GM21447 (cell line): Measurements from ENCODE around the gene TCTN3.
"Not testable (repeated sequence)": the region's sequence is repeated elsewhere in the genome, so short reads cannot be mapped to it uniquely, and the experiment has no call there.

Experiments
- ATAC-seq: cut with Tn5 transposase; IDR thresholded peaks from one replicate; pipeline ENCODE4 v1.9.1; 2021; ENCODE audit not compliant: unreplicated experiment

TCTN3 gene

DNA sequence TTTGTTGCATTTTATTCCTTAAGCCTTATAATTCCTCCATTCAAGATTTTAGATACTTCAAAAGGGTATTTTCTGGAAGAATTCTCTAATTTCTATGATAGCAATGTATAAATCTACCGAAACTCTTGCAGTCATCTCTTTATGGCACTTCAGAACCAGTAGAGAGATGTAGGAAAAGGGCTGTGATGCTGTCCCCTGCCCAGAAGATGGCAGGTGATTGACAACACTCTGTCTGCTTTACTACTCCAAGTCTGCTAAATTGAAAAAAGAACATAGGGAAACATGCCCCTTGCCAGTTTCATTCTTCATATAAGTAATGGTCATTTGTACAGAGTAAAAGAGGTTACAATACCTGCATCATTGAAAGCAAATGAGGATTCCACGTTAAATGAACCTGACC is 5.1 kb downstream of the TCTN3 start:
- ATAC-seq, result no peak

DNA sequence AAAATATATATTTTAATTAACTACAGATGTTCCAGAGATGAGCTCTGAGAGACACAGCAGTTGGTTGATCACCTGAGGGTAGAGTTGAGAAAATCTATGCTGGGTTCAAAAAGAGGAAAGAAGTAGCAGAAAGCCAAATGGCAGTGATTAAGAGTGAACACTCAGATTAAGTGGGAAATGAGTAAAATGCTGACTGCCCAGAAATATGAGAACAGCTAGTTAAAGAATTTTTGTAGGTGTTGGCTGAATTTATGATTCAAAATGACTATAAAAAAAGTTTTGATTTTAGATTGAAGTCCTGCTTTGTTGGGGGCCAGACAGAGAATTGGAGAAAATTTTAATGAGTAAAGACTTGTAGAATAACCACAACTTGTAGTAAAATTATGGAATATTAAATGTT is 9.8 kb downstream of the TCTN3 start:
- no peak for ATAC-seq

DNA sequence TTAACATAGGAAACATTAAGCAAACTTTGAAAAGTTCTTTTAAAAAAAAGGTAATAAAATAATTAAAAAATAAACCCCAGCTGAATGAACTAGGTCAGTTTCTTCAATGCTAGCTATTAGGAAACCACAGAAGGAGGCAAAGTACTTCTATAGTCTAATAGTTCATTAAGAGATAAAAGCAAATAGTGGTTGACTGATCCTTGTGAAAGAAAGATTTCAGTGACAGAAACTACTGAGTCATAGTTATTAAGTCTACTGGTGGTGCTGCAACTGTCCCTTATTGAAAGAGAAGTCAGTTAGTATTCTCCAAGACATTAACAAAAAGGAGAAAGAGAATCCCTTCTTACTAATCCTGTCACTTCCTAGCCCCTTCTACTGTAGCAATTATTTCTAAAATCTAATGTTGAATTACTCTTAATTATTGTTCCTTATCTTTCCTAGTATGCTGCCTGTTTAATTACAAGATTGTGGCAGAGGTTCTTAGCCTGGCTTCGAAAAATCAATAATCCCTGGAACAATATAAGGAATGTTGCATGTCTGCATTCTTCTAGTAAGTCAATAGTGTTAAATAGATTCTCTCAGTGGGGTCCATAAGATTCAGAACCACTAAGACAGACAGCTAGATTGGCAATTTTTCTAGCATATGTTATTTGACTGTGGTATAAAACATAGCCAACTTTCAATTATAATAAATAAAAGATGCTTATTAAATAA is 18.2 kb downstream of the TCTN3 start:
- ATAC-seq, result no peak

DNA sequence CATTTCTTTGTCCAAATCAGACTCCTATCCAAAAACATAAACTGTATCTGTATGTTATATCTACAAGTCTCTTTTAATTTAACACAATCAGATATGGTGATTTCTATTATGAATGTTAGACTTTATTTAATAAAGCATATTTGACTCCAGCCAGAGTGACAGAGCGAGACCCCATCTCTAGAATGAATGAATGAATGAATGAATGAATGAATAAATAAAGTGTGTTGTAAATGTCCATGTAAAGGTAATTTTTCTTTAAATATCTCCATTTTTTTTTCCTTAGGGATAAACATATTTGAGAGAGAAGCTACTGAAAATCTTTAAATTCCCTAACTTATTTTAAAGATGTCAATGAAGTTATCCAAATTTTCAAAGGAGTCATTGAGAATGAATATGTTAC is 19.1 kb downstream of the TCTN3 start:
- ATAC-seq, result no peak

DNA sequence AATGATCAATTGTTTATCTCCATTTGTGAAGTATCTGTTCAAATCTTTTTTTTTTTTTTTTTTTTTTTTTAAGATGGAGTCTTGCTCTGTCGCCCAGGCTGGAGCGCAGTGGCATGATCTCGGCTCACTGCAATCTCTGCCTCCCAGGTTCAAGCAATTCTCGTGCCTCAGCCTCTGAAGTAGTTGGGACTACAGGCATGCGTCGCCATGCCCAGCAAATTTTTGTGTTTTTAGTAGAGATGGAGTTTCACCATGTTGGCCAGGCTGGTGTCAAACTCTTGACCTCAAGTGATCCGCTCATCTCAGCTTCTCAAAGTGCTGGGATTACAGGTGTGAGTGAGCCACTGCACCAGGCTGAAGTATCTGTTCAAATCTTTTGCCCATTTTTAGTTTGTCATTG is 21.1 kb downstream of the TCTN3 start:
- ATAC-seq, result not testable (repeated sequence)

DNA sequence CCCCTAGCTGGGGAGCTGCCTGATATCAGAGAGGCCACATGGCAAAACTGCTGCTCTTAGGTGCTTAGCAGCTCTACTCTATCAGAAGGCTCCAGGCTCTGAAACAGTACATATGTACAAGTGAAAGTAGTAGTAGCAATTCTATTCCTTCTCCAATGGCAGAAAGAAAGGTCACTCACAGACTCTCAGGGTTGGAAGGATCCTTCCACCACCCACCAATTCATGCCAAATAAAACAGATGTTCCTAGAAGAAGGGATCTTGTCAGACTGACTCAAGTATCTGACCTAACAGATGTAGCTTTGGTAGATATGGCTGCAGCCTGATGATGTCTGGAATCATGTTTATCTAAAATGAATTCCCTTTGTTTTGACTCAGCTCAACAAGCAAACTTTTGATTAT is 29.2 kb downstream of the TCTN3 start:
- no peak for ATAC-seq

DNA sequence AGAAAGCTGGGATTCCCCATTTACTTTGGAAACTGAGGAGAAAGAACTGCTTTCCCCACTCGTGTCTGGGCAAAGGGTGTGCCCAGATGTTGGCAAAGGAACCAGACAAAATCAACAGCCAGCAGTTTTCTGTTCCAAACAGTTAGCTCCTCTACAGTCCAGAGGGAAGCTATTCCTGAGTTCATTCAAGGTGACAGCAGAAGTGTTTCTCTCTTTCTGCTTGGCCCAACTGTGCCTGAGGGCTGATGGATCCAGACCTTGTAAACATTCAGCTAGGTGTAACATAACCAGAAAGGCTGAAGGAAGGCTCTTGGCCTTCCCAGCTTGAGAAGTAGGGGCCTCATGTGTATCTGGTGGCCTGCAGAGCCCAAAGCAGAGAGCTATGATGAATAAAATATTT is 30.2 kb downstream of the TCTN3 start:
- no peak for ATAC-seq

DNA sequence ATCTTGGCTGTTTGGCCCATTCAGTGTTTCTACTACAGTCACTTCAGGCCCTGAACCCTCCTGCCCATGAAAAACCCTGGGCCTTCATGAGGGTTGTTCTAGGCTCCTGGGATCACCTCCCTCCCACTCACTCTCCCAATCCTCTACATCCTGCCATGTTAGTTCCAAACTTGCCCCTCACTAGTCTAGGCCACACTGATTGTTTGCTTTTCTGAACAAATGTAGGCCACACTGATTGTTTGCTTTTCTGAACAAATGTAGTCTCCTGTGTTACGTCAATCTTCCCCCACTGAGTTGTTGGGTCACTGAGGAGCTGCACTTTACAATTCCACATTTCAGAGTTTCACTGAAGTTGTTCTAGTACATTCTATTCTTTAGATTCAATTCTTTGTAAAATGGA is 31.9 kb downstream of the TCTN3 start:
- ATAC-seq, result no peak

DNA sequence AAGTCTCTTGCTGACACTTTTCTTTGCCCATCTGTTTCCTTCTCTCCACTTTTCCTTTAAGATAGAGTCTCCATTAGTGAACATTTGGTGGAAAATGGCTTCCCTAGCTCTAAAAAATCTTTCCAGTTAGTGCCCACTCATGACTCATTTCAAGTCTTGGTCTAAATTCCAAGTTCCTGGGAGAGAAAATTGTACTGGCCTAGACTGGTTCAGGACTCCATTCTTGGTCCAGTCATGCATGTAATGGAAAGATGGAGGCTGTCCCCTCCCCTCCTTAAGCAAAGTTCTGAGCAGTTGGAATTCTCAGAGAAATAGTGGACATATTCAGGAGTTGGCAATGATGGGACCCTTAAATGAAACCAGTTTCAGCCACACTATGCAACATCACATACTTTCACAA is 33.4 kb downstream of the TCTN3 start:
- ATAC-seq, result no peak

DNA sequence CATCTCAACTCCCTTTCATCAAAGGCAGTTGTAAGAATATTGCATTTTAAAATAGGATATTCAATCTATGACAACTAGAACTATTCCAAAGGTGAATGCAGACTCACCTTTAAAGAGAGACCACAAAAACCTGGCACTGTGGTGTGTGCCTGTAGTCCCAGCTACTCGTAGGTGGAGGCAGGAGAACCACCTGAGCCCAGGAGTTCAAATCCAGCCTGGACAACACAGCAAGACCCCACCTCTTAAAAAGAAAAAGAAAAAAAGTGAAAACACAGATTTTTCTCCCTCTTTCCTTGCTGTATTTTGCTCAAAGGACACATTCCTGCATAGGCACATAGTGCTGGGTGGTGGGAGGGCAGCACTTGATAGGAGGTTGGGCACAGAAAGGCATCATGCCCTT is 36.5 kb downstream of the TCTN3 start:
- ATAC-seq, result no peak

DNA sequence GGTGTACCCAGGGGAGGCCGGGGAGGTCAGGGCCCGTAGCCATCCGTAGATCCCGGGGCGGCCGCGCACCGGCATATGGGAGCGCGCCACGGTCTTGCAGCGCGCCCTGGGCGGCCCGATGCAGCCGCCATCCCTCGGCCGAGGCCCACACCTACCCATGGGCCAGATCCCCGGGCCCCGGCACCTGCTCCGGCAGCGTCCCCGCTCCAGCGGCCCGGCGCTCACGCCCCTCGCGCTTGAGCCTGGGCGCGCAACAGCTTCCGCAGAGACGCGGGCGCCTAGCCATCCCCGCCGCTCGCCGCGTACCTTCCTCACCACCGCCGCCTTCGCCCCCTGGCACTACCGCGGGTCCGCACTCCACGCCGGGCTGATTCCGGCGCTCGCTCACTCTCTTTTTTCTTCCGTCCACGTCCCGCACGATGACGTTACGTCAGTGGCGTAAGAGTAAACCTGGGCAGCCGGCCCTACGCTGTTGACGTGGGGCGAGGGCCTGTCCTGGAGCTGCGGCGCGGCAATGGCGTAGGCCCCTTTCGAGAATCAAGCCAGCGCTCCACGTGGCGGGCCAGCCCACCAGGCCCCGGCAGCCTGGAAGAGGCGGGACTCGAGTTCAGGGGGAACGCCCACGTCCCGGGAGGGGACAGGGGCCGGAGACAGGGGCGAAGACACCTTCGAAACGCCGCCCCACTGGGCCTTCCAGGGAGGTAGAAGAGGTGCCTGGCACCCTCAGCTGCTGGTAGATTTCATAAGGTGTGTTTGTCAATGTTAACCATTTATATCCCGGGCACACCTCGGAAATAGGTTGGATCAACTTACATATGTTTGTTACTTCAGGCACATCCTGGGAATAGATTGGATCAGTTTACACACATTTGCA is 37.2 kb downstream of the TCTN3 start, which contains the start of gene ALDH18A1:
TSS of gene ALDH18A1 (minus strand) at position 421 of the 874 bp plus-strand sequence. CDS start 3,334 bp downstream, outside the sequence.
- peak; percentile 87 for ATAC-seq

DNA sequence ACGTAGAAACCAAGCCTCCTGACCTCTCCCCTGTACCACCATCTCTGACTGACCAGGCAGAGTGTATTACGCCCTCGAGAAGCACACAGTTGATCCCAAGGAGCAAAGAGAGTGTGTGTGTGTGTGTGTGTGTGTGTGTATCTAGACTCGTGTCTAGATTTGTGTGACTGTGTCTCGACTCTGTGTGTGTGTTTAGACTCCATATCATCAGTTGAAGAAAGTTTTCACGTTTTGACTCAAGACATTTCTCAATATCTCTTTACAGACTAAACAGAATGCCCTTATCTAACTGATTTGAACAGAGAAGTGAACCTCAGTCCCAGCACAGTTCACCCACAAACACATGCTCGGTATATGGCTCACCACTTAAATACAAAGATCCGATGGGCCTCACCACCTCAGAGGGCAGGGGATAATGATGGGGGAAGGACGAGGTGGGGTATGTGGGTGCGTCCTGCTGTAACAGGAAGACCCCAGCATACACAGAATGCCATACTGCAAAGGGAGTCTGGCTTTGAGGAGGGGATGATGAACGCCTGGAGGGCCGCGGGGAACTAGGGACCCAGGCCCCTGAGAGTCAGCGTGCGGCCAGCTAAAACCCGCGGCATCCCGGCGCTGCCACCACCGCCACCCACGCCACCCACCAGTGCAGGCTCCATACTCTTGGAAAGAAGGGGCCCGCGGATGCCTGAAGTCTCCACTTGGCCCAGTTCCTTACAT is 38.0 kb downstream of the TCTN3 start:
- ATAC-seq, result peak; percentile 20

DNA sequence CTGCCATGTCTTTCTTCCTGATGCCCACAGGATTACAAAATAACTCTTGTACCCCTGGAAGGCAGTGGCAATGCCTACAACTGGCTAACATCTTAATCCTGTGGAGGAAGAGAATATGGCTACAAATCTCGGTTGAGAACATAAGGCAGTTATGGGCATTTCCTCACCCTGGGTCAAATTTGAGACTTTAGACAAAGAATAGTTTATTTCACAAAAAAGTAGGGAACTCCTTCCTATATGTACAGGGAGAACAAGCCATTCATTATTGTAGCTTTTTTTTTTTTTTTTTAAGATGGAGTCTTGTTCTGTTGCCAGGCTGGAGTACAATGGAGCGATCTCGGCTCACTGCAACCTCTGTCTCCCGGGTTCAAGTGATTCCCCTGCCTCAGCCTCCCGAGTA is 39.8 kb downstream of the TCTN3 start:
- no peak for ATAC-seq

DNA sequence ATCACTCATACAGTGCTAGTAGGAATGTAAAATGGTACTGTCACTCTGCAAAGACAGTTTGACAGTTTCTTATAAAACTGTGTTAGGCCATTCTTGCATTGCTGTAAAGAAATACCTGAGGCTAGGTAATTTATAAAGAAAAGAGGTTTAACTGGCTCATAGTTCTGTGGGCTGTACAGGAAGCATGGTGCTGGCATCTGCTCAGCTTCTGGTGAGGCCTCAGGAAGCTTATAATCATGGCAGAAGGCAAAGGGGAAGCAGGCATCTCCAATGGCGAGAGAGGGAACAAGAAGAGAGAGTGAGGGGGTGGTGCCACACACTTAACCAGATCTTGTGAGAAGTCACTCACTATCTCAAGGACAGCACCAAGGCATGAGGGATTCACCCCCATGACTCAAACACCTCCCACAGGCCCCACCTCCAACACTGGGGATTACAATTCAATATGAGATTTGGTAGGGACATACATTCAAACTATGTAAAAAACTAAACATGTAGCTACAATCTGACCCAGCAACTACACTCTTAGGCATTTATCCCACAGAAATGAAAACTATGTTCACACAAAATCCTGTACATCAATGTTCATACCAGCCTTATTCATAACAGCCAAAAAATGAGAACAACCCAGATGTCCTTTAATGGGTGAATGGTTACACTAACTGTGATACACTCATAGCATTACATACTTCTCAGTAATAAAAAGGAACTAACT is 42.2 kb downstream of the TCTN3 start:
- ATAC-seq, result no peak

DNA sequence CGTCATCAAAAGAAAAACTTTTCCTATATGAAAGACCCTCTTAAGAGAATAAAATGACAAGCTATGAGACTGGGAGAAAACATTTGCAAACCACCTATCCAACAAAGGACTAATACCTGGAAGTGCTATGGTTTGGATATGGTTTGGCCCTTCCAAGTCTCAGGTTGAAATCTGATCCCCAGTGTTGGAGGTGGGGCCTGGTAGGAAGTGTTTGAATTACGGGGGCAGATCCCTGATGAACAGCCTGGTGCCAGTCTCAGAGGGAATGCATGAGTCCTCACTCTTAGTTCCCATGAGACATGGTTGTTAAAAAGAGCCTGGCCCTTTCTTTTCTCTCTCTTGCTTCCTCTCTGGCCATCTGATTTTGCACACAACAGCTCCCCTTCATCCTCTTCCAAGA is 43.5 kb downstream of the TCTN3 start:
- ATAC-seq, result no peak

DNA sequence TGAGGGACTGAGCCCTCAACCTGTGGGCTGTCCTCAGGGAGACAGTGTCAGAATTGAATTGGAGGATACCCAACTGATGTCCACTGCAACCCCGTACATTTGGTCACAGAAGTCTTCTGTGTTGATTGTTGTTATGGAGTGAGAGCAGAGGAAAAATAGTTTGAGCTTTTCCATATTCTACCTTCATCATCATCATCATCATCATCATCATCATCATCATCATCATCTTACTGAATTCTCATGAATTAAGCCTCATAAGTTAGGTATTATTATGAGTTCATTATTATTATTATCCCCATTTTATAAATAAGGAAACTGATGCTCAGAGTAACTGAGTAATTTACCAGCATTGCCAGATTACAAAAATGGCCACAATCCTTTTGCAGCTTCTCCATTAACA is 45.6 kb downstream of the TCTN3 start:
- ATAC-seq, result no peak

DNA sequence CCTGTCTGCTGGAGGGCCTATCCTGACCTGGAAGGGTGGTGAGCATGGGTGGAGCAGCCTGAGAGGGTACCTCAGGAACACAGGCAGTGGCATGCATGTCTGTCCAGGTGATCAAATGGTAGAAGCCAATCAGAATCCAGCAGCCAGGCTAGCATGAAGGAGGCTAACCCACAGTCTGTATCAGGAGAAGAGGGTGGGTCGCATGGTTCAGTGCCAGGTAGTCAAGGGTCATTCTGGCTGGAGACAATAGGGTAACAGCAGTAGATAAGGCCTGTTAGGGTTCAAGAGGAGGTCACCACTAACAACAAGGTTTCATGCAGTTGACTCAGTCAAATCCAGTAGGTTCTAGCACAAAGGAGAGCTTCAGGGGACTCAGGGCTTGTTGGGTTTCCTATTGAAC is 47.6 kb downstream of the TCTN3 start:
- ATAC-seq, result no peak

DNA sequence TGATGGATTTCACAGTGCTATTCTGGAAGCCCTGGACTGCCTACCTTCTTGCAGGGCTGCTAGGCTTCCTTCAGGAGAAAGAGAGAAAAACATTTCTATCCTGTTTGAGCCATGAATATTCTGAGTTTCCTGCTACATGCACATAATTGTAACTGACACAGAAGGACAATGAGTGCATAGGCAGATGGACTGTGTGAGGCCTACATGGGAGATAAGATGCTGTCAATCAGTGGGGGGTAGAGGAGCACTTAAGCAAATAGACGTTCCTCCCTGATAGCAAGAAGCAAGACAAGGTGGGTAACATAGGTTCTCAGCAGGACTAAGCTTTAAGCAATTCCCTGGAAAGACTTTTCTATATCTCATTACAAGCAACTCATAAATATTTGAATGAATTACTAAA is 48.8 kb downstream of the TCTN3 start:
- no peak for ATAC-seq

DNA sequence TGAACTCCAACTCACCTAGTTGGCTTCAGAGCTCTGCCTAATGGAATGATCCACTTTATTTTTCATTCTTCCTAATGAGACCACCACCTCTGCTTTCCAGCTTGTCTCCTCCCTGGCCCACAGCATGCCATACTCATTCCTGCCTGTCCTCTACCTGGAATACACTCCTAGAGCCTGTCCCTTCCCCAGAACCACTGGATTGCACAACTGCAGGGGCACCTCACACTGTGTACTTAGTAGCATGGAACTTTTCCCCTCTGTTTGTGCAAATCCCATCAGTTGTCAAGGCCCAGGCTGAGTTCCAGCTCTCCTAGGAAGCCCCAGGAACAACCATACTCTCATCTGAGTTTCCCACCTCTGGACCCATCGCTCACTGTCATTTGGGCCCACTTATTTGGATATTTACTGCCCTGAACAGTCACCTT is 52.8 kb downstream of the TCTN3 start:
- no peak for ATAC-seq

DNA sequence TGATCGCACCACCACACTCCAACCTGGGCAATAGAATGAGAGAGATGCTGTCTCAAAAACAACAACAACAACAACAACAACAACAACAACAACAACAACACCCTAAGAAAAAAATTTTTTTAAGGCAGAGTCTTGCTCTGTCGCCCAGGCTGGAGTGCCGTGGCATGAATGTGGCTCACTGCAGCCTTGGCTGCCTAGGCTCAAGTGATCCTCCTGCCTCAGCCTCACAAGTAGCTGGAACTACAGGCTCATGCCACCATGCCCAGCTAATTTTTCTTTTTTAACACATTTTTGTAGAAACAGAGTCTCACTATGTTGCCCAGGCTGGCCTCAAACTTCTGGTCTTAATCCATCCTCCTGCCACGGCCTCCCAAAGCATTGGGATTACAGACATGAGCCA is 55.8 kb downstream of the TCTN3 start:
- no peak for ATAC-seq

DNA sequence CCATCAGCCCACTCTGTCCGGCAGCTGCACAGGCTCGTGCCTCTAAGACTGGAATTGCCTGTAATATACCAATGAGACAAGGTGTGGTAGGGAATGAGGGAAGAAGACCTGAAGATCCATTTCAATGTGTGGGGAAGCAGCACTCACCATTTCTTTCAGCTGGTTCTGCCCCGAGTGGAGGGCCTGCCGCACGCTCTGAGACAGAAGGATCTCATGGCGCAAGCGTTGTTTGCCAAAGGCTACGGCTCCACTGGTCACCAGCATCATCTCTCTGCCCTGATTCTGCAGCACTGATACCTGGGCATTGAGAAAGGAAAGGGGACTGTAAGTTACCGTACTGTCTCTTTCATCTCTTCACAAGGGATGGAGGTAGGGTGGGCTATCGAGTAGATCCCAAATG is 56.6 kb downstream of the TCTN3 start:
- no peak for ATAC-seq
